CD8-positive, alpha-beta memory T cell (primary cell): ENCODE data around the gene TFF1. TPM values are rescaled to one million over a fixed set of nuclear protein-coding genes. Genes with fewer than 3 reads are reported as not detected.

ENCODE experiments used
- CTCF ChIA-PET: fragments of 350-600 bp; sonication (Branson Sonifier 250); formaldehyde crosslinking; loops from one replicate; lab custom pipeline; 2021; ENCODE audit warnings: antibody characterized with exemption; lab: Charles Lee
- POLR2A ChIA-PET: fragments of 350-600 bp; sonication (Branson Sonifier 250); formaldehyde crosslinking; loops from one replicate; lab custom pipeline; 2021; ENCODE audit warnings: antibody characterized with exemption; lab: Charles Lee
- DNase-seq, 5 donors: peaks; one replicate each; pipeline versions ENCODE4 v3.0.0 to v3.0.0-alpha.2; 2020 to 2022; ENCODE audit warnings: mixed read lengths in 1 of 5
- H3K27ac ChIP-seq: one replicate; pipeline ENCODE4 v1.7.0; 2013; ENCODE audit warnings: low read depth, mild to moderate bottlenecking, low read length, moderate library complexity
- H3K27me3 ChIP-seq: 2 replicates; pipeline ENCODE4 v1.7.0; 2013; ENCODE audit warnings: low read length, mild to moderate bottlenecking; ENCODE audit not compliant: insufficient read depth, poor library complexity, severe bottlenecking
- H3K36me3 ChIP-seq: 2 replicates; pipeline ENCODE4 v1.7.0; 2013; ENCODE audit warnings: mild to moderate bottlenecking, low read length, moderate library complexity; ENCODE audit not compliant: insufficient read depth
- H3K4me1 ChIP-seq: 2 replicates; pipeline ENCODE4 v1.7.0; 2013; ENCODE audit warnings: mild to moderate bottlenecking, low read length, moderate library complexity; ENCODE audit not compliant: insufficient read depth
- H3K4me3 ChIP-seq: 2 replicates; pipeline ENCODE4 v1.7.0; 2013; ENCODE audit warnings: mild to moderate bottlenecking, low read length
- H3K9me3 ChIP-seq: 2 replicates; pipeline ENCODE4 v1.7.0; 2013; ENCODE audit warnings: mild to moderate bottlenecking, low read length
- H3K27ac Mint-ChIP-seq, 8 donors: one replicate each; pipeline ENCODE4 v1.8.0; 2020 to 2021; ENCODE audit warnings: mixed read lengths in 8 of 8, mild to moderate bottlenecking in 6 of 8, inconsistent platforms in 3 of 8, moderate library complexity in 3 of 8
- H3K27me3 Mint-ChIP-seq, 2 donors: one replicate each; pipeline ENCODE4 v1.8.0; 2020 to 2021; ENCODE audit warnings: mixed read lengths in 2 of 2, mild to moderate bottlenecking in 1 of 2, moderate library complexity in 1 of 2
- H3K36me3 Mint-ChIP-seq, 3 donors: one replicate each; pipeline ENCODE4 v1.8.0; 2020 to 2021; ENCODE audit warnings: mixed read lengths in 3 of 3, inconsistent platforms in 1 of 3, mild to moderate bottlenecking in 1 of 3
- H3K4me1 Mint-ChIP-seq, 3 donors: one replicate each; pipeline ENCODE4 v1.8.0; 2020 to 2021; ENCODE audit warnings: mixed read lengths in 3 of 3, inconsistent platforms in 1 of 3, mild to moderate bottlenecking in 1 of 3
- H3K4me3 Mint-ChIP-seq, 7 donors: one replicate each; pipeline ENCODE4 v1.8.0; 2020 to 2021; ENCODE audit warnings: mixed read lengths in 7 of 7, mild to moderate bottlenecking in 6 of 7, moderate library complexity in 4 of 7, inconsistent platforms in 2 of 7
- H3K9me3 Mint-ChIP-seq, 5 donors: one replicate each; pipeline ENCODE4 v1.8.0; 2020 to 2022; ENCODE audit warnings: mixed read lengths in 5 of 5, mild to moderate bottlenecking in 3 of 5, moderate library complexity in 2 of 5, inconsistent platforms in 1 of 5
- polyA plus RNA-seq: library from polyadenylated mRNA; unstranded; fragments of 300-500 nt; fragmentation: Illumina TruSeq; gene quantifications from one replicate; pipeline ENCODE4 v1.2.3, GENCODE V29; 2021
- total RNA-seq, 2 experiments: library from RNA; stranded (reverse); gene quantifications; one replicate each; pipeline ENCODE4 v1.2.3, GENCODE V29; 2021

TFF1 gene
- total and polyA plus RNA-seq, 3 experiments from 2014 or later = not detected

GRCh38 chr21:42392731-42393442 lies 26.6 kb upstream of the TFF1 start:
- H3K27me3 ChIP-seq = no peaks in the 10 kb centered on the region
- Mint-ChIP-seq H3K27ac (peak overlapping the region; percentile 1 to 90 (median 26)), H3K27me3 (peaks cover 0 to 5% of the 10 kb centered on the region in 2 donors), H3K4me1 (peaks cover 29 to 45% (median 41%) of the 10 kb centered on the region in 3 donors), H3K36me3 (no peaks in the 10 kb centered on the region), H3K9me3 (no peaks in the 10 kb centered on the region), H3K4me3 (peak overlapping the region; percentile 2 to 78 (median 48))
- H3K36me3 ChIP-seq = no peaks in the 10 kb centered on the region
- CTCF ChIA-PET = interaction anchor here (0.7 to 2.5 kb wide), 4 partner anchors 11 to 55 kb away, joined by 3 to 12 read pairs (median 4); partner anchors contain the start of gene UBASH3A
- POLR2A ChIA-PET = interaction anchor here (2.4 kb wide), 1 partner anchor 11 kb away, joined by 19 read pairs; the partner anchor contains the start of gene UBASH3A
- peak in 1 of 5 donors; percentile 63 for DNase-seq
- H3K4me3 ChIP-seq = no peak overlapping the region
- H3K27ac ChIP-seq = no peak overlapping the region
- peaks cover 39% of the 10 kb centered on the region for H3K4me1 ChIP-seq
- H3K9me3 ChIP-seq = no peaks in the 10 kb centered on the region

GRCh38 chr21:42391297-42391696 lies 25.0 kb upstream of the TFF1 start:
- no peaks in the 10 kb centered on the region for H3K27me3 ChIP-seq
- peaks cover 35% of the 10 kb centered on the region for H3K4me1 ChIP-seq
- H3K4me1 Mint-ChIP-seq = peaks cover 29 to 43% (median 41%) of the 10 kb centered on the region in 3 donors
- H3K36me3 Mint-ChIP-seq = peaks cover 0 to 2% (median 0%) of the 10 kb centered on the region in 3 donors
- H3K27ac ChIP-seq = no peak overlapping the region
- peak overlapping the region in 1 of 8 donors; percentile 77 for H3K27ac Mint-ChIP-seq
- H3K27me3 Mint-ChIP-seq = peaks cover 0 to 7% of the 10 kb centered on the region in 2 donors
- no peak for DNase-seq
- no peaks in the 10 kb centered on the region for H3K9me3 ChIP-seq
- no peak overlapping the region for H3K4me3 ChIP-seq
- peak overlapping the region in 1 of 7 donors; percentile 36 for H3K4me3 Mint-ChIP-seq
- H3K9me3 Mint-ChIP-seq = no peaks in the 10 kb centered on the region
- ChIA-PET POLR2A (interaction anchor here (2.4 kb wide), 1 partner anchor 13 kb away, joined by 19 read pairs; the partner anchor contains the start of gene UBASH3A), CTCF (no interaction called here)
- H3K36me3 ChIP-seq = no peaks in the 10 kb centered on the region

- no peaks in the 10 kb centered on the region for H3K36me3 ChIP-seq
- Mint-ChIP-seq H3K27ac (peak overlapping the region in 1 of 8 donors; percentile 39), H3K4me1 (peaks cover 29 to 43% (median 41%) of the 10 kb centered on the region in 3 donors), H3K4me3 (peak overlapping the region in 1 of 7 donors; percentile 45), H3K36me3 (peaks cover 0 to 2% (median 0%) of the 10 kb centered on the region in 3 donors), H3K9me3 (no peaks in the 10 kb centered on the region), H3K27me3 (peaks cover 0 to 7% of the 10 kb centered on the region in 2 donors)
- no peak for DNase-seq
- no peaks in the 10 kb centered on the region for H3K9me3 ChIP-seq
- CTCF ChIA-PET = no interaction called here
- peaks cover 35% of the 10 kb centered on the region for H3K4me1 ChIP-seq
- H3K27ac ChIP-seq = no peak overlapping the region
- POLR2A ChIA-PET = no interaction called here
- H3K4me3 ChIP-seq = no peak overlapping the region
- H3K27me3 ChIP-seq = no peaks in the 10 kb centered on the region
Measured at GRCh38 chr21:42390696-42391095, 24.4 kb upstream of the TFF1 start.

GRCh38 chr21:42390193-42390592 lies 23.9 kb upstream of the TFF1 start:
- no peak overlapping the region for H3K4me3 Mint-ChIP-seq
- no peak overlapping the region for H3K4me3 ChIP-seq
- no peak overlapping the region for H3K27ac ChIP-seq
- H3K9me3 Mint-ChIP-seq = no peaks in the 10 kb centered on the region
- H3K27me3 ChIP-seq = no peaks in the 10 kb centered on the region
- no peaks in the 10 kb centered on the region for H3K36me3 ChIP-seq
- CTCF ChIA-PET = no interaction called here
- H3K27ac Mint-ChIP-seq = peak overlapping the region in 1 of 8 donors; percentile 40
- H3K9me3 ChIP-seq = no peaks in the 10 kb centered on the region
- DNase-seq = no peak
- POLR2A ChIA-PET = no interaction called here
- peaks cover 0 to 7% of the 10 kb centered on the region in 2 donors for H3K27me3 Mint-ChIP-seq
- H3K4me1 Mint-ChIP-seq = peaks cover 32 to 45% (median 44%) of the 10 kb centered on the region in 3 donors
- H3K4me1 ChIP-seq = peaks cover 36% of the 10 kb centered on the region
- peaks cover 0 to 2% (median 0%) of the 10 kb centered on the region in 3 donors for H3K36me3 Mint-ChIP-seq

- Mint-ChIP-seq H3K4me3 (peak overlapping the region; percentile 13 to 83 (median 67)), H3K36me3 (peaks cover 0 to 2% (median 0%) of the 10 kb centered on the region in 3 donors), H3K27me3 (peaks cover 0 to 7% of the 10 kb centered on the region in 2 donors), H3K9me3 (peaks cover 0 to 3% (median 0%) of the 10 kb centered on the region in 5 donors), H3K4me1 (peaks cover 35 to 52% (median 48%) of the 10 kb centered on the region in 3 donors), H3K27ac (peak overlapping the region in 6 of 8 donors; percentile 25 to 87 (median 80))
- Histone ChIP-seq H3K27ac (no peak overlapping the region), H3K4me3 (no peak overlapping the region), H3K4me1 (peaks cover 44% of the 10 kb centered on the region), H3K27me3 (no peaks in the 10 kb centered on the region), H3K9me3 (no peaks in the 10 kb centered on the region), H3K36me3 (no peaks in the 10 kb centered on the region)
- no peak for DNase-seq
- CTCF ChIA-PET = no interaction called here
- POLR2A ChIA-PET = no interaction called here
Measured at GRCh38 chr21:42389449-42389835, 23.1 kb upstream of the TFF1 start.

GRCh38 chr21:42388740-42389448 lies 22.6 kb upstream of the TFF1 start:
- peak overlapping the region in 7 of 8 donors; percentile 23 to 87 (median 79) for H3K27ac Mint-ChIP-seq
- Histone ChIP-seq H3K36me3 (no peaks in the 10 kb centered on the region), H3K27me3 (no peaks in the 10 kb centered on the region), H3K4me1 (peaks cover 45% of the 10 kb centered on the region), H3K27ac (no peak overlapping the region), H3K9me3 (no peaks in the 10 kb centered on the region), H3K4me3 (no peak overlapping the region)
- DNase-seq = peak in 2 of 5 donors; percentile 17 to 25
- H3K27me3 Mint-ChIP-seq = peaks cover 0 to 7% of the 10 kb centered on the region in 2 donors
- H3K4me1 Mint-ChIP-seq = peaks cover 38 to 57% (median 48%) of the 10 kb centered on the region in 3 donors
- POLR2A ChIA-PET = no interaction called here
- H3K4me3 Mint-ChIP-seq = peak overlapping the region; percentile 23 to 83 (median 67)
- H3K36me3 Mint-ChIP-seq = peaks cover 0 to 2% (median 0%) of the 10 kb centered on the region in 3 donors
- peaks cover 0 to 3% (median 2%) of the 10 kb centered on the region in 5 donors for H3K9me3 Mint-ChIP-seq
- CTCF ChIA-PET = no interaction called here

- Mint-ChIP-seq H3K4me1 (peaks cover 33 to 51% (median 39%) of the 10 kb centered on the region in 3 donors), H3K27ac (peak overlapping the region in 1 of 8 donors; percentile 79), H3K9me3 (peaks cover 0 to 3% (median 2%) of the 10 kb centered on the region in 5 donors), H3K36me3 (peaks cover 0 to 2% (median 0%) of the 10 kb centered on the region in 3 donors), H3K27me3 (peaks cover 0 to 7% of the 10 kb centered on the region in 2 donors), H3K4me3 (no peak overlapping the region)
- Histone ChIP-seq H3K9me3 (no peaks in the 10 kb centered on the region), H3K4me3 (no peak overlapping the region), H3K36me3 (no peaks in the 10 kb centered on the region), H3K27me3 (no peaks in the 10 kb centered on the region), H3K27ac (no peak overlapping the region), H3K4me1 (peaks cover 35% of the 10 kb centered on the region)
- ChIA-PET CTCF (no interaction called here), POLR2A (no interaction called here)
- DNase-seq = no peak
Measured at GRCh38 chr21:42387843-42388340, 21.6 kb upstream of the TFF1 start.
